Thymus (tissue), 11 donors: ENCODE measurements around the gene LRRC3. TPM values are rescaled to one million over a fixed set of nuclear protein-coding genes. Genes with fewer than 3 reads are reported as not detected.
A peak's percentile ranks its signal among the peaks of the same experiment; 100 is the strongest.

ENCODE experiments used
- DNase-seq, 9 donors: peaks; one replicate each; pipeline ENCODE4 v3.0.0-alpha.2; 2013; ENCODE audit warnings: low spot score in 9 of 9, low read depth in 6 of 9, missing footprints in 1 of 9
- H3K27ac ChIP-seq, 2 donors: one replicate each; pipeline ENCODE4 v1.5.1; 2013; ENCODE audit warnings: control low read depth in 1 of 2, low read depth in 1 of 2, low read length in 1 of 2, mild to moderate bottlenecking in 1 of 2, moderate library complexity in 1 of 2
- H3K27me3 ChIP-seq, 2 donors: one replicate each; pipeline ENCODE4 v1.5.1; 2013; ENCODE audit warnings: low read length in 1 of 2; ENCODE audit not compliant: control insufficient read depth in 2 of 2, insufficient read depth in 1 of 2
- H3K36me3 ChIP-seq, 2 donors: one replicate each; pipeline ENCODE4 v1.5.1; 2013; ENCODE audit warnings: low read length in 1 of 2, mild to moderate bottlenecking in 1 of 2, moderate library complexity in 1 of 2; ENCODE audit not compliant: control insufficient read depth in 2 of 2, insufficient read depth in 2 of 2
- H3K4me1 ChIP-seq, 2 donors: one replicate each; pipeline ENCODE4 v1.5.1; 2013; ENCODE audit warnings: low read length in 2 of 2; ENCODE audit not compliant: control insufficient read depth in 2 of 2, insufficient read depth in 2 of 2
- H3K4me3 ChIP-seq, 2 donors: one replicate each; pipeline ENCODE4 v1.5.1; 2013; ENCODE audit warnings: low read length in 2 of 2, control low read depth in 1 of 2, mild to moderate bottlenecking in 1 of 2
- H3K9me3 ChIP-seq, 2 donors: one replicate each; pipeline ENCODE4 v1.5.1; 2013; ENCODE audit warnings: low read length in 1 of 2, mild to moderate bottlenecking in 1 of 2; ENCODE audit not compliant: control insufficient read depth in 2 of 2, insufficient read depth in 1 of 2
- WGBS: extraction: QIAGEN DNeasy Blood & Tissue Kit; methylation state at CpG from one replicate; pipeline ENCODE4 v1.1.7; 2013; 5-methylcytosine and 5-hydroxymethylcytosine counted together
- polyA plus RNA-seq: library from polyadenylated mRNA; stranded (reverse); fragments of 200-250 nt; gene quantifications from one replicate; pipeline ENCODE4 v1.2.3, GENCODE V29; 2013
- total RNA-seq: library from RNA; stranded (reverse); fragments of 120-200 nt; gene quantifications from one replicate; pipeline ENCODE4 v1.2.4, GENCODE V29; 2013
- donor health status: healthy.

The LRRC3 gene
- total and polyA plus RNA-seq, 2 donors: 0.24 to 0.55 TPM

- Histone ChIP-seq H3K4me3 (no peak overlapping the region), H3K27ac (no peak overlapping the region), H3K27me3 (no peaks in the 10 kb centered on the region), H3K9me3 (peaks cover 0 to 7% of the 10 kb centered on the region in 2 donors), H3K36me3 (no peaks in the 10 kb centered on the region), H3K4me1 (no peaks in the 10 kb centered on the region)
- 87% methylated on average over 19 of the region's 19 CpGs for WGBS
- DNase-seq: no peak
Observed at GRCh38 chr21:44442266-44443125, 12.8 kb upstream of the LRRC3 start.

GRCh38 chr21:44443291-44443890 lies 11.9 kb upstream of the LRRC3 start:
- no peaks in the 10 kb centered on the region for H3K36me3 ChIP-seq
- DNase-seq: no peak
- H3K9me3 ChIP-seq: peaks cover 0 to 7% of the 10 kb centered on the region in 2 donors
- no peaks in the 10 kb centered on the region for H3K4me1 ChIP-seq
- 85% methylated on average over 17 of the region's 17 CpGs for WGBS
- H3K27me3 ChIP-seq: peaks cover under 1 to 1% of the 10 kb centered on the region in 2 donors
- no peak overlapping the region for H3K27ac ChIP-seq
- H3K4me3 ChIP-seq: no peak overlapping the region

GRCh38 chr21:44443891-44444285 lies 11.4 kb upstream of the LRRC3 start:
- no peak overlapping the region for H3K4me3 ChIP-seq
- H3K9me3 ChIP-seq: peaks cover 0 to 7% of the 10 kb centered on the region in 2 donors
- peaks cover 2 to 6% of the 10 kb centered on the region in 2 donors for H3K27me3 ChIP-seq
- no peak for DNase-seq
- H3K27ac ChIP-seq: no peak overlapping the region
- H3K36me3 ChIP-seq: no peaks in the 10 kb centered on the region
- H3K4me1 ChIP-seq: no peaks in the 10 kb centered on the region
- WGBS: 90% methylated on average over 12 of the region's 12 CpGs

GRCh38 chr21:44444286-44444931 lies 10.9 kb upstream of the LRRC3 start:
- 86% methylated on average over 21 of the region's 21 CpGs for WGBS
- Histone ChIP-seq H3K9me3 (peaks cover 0 to 7% of the 10 kb centered on the region in 2 donors), H3K4me1 (no peaks in the 10 kb centered on the region), H3K27me3 (peaks cover 2 to 9% of the 10 kb centered on the region in 2 donors), H3K36me3 (no peaks in the 10 kb centered on the region), H3K27ac (no peak overlapping the region), H3K4me3 (no peak overlapping the region)
- peak in 1 of 9 donors; percentile 10 for DNase-seq

DNA sequence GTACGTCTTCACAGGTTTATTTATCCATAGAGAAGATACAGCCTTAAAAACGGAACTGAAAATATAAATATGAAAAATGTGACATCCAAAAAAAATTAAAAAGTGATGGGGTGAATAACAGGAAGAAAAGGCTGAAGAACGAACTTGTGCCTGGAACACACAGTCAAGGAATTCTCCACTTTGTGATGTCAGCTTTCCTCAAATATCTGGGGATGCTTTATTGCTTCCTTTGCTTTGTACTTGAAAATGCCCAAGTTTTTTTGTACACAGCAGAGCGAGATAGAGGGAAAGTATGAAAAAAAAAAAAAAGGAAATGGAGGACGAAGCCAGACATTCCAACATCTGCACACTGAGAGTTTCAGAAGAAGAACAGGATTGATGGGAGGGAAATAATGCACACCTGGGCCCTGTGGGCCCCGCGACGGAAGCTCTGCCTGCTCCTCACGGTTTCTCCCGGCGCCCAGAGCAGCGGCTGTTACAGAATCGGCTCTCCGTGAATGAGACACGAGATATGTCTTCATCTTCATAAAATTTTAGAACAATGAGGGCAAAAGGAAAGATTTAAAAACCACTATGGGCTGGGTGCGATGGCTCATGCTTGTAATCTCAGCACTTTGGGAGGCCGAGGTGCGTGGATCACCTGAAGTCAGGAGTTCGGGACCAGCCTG lies 10.0 kb upstream of the LRRC3 start:
- Histone ChIP-seq H3K27me3 (peaks cover 2 to 17% of the 10 kb centered on the region in 2 donors), H3K36me3 (no peaks in the 10 kb centered on the region), H3K4me1 (no peaks in the 10 kb centered on the region), H3K9me3 (peaks cover 0 to 7% of the 10 kb centered on the region in 2 donors), H3K4me3 (no peak overlapping the region), H3K27ac (no peak overlapping the region)
- no peak for DNase-seq
- 86% methylated on average over 19 of the region's 19 CpGs for WGBS

- Histone ChIP-seq H3K4me1 (no peaks in the 10 kb centered on the region), H3K4me3 (no peak overlapping the region), H3K36me3 (no peaks in the 10 kb centered on the region), H3K27me3 (peaks cover 2 to 26% of the 10 kb centered on the region in 2 donors), H3K9me3 (peaks cover 0 to 7% of the 10 kb centered on the region in 2 donors), H3K27ac (no peak overlapping the region)
- DNase-seq: no peak
- 87% methylated on average over 13 of the region's 13 CpGs for WGBS
Observed at GRCh38 chr21:44448651-44449131, 6.6 kb upstream of the LRRC3 start.

DNA sequence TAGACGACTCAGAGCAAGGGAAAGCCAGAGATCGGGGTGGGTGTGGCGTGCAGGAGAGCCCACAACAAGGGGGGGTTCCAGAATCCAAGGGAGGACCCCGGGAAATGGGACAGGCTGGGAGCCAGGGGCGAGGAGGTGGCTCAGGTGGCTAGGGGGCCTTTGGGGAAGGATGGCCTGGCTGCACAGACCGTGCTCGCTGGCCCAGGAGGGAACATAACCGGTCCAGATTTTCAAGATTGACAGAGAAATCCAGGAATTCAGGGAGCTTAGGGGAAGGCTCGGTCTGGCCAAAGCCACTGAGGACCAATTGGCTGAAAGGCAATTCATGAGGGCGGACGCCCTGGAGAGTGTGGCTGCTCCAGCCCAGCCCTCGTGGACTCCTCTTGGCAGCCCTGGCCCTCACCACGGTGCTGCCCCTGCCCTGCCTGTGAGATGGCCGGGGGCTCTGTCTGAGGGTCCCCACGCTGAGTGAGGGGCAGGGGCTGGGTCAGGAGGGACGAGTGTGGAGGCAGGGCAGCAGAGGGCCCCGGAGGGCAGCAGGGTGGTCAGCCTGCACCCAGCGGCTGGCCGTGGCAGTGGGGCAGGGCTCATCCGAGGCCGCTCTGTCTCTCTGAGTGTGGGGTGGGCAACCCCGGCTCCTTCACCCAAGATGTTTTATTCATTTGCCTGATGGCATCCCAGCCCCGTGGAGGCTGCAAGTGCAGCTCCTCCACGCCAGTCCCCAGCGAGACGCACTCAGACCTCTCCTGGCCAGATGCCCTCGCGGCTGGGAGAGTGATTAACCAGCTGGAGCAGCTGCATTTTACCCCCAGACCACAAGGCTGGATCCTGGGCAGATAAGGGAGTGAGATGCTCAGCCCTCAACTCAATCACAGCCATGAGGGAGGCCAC lies 5.6 kb upstream of the LRRC3 start:
- Histone ChIP-seq H3K27ac (no peak overlapping the region), H3K27me3 (peaks cover 7 to 30% of the 10 kb centered on the region in 2 donors), H3K4me1 (no peaks in the 10 kb centered on the region), H3K9me3 (peaks cover 0 to 2% of the 10 kb centered on the region in 2 donors), H3K36me3 (no peaks in the 10 kb centered on the region), H3K4me3 (no peak overlapping the region)
- DNase-seq: no peak
- 79% methylated on average over 28 of the region's 28 CpGs for WGBS

GRCh38 chr21:44450402-44450801 lies 4.9 kb upstream of the LRRC3 start:
- DNase-seq: no peak
- H3K9me3 ChIP-seq: peaks cover 0 to 4% of the 10 kb centered on the region in 2 donors
- peaks cover 7 to 33% of the 10 kb centered on the region in 2 donors for H3K27me3 ChIP-seq
- no peak overlapping the region for H3K4me3 ChIP-seq
- H3K36me3 ChIP-seq: no peaks in the 10 kb centered on the region
- no peak overlapping the region for H3K27ac ChIP-seq
- H3K4me1 ChIP-seq: no peaks in the 10 kb centered on the region
- WGBS: 83% methylated on average over 14 of the region's 14 CpGs
